HepG2 (cell line): ENCODE measurements around the gene FBXO24. TPM values are rescaled to one million over a fixed set of nuclear protein-coding genes. Genes with fewer than 3 reads are reported as not detected.

Experiments
- ATAC-seq: fragments of 200-7000 bp; cut with Tn5 transposase; 3 replicates; pipeline ENCODE4 v1.9.1; 2020; ENCODE audit warnings: mild to moderate bottlenecking, moderate library complexity
- BruUV-seq: library from RNA; stranded (reverse); fragments of 400-500 nt; replicated peaks from 2 replicates; lab custom pipeline; 2021; lab: Mats Ljungman, UMichigan
- CTCF ChIA-PET: fragments of 300-600 bp; formaldehyde crosslinking; extraction: SDS; loops from one replicate; lab custom pipeline; 2021; ENCODE audit warnings: low total read pairs, inconsistent platforms, low intra/inter-chr PET ratio; lab: Yijun Ruan, JAX
- POLR2A ChIA-PET: fragments of 350-600 bp; sonication (Branson Sonifier 250); formaldehyde crosslinking; loops from one replicate; lab custom pipeline; 2020; ENCODE audit warnings: antibody characterized with exemption, inconsistent platforms; lab: Yijun Ruan, JAX
- DNase-seq: peaks from one replicate; pipeline ENCODE4 v3.0.0-alpha.2; 2015; ENCODE audit warnings: low spot score
- FAIRE-seq: peaks from 3 replicates; lab custom pipeline; 2011; peaks lifted over from hg19 to GRCh38; lab: Jason Lieb, UNC
- H2AFZ ChIP-seq: one replicate; pipeline ENCODE4 v1.6.1; 2011; ENCODE audit warnings: low read length, inconsistent platforms
- H3K27ac ChIP-seq: fragments of 300-600 bp; 3 replicates; pipeline ENCODE4 v1.8.0; 2011; ENCODE audit warnings: mixed run types, mild to moderate bottlenecking, mixed read lengths, low read length, inconsistent platforms; ENCODE audit not compliant: insufficient read depth; ENCODE audit errors: extremely low read length
- H3K27me3 ChIP-seq, 2 experiments: fragments of 200-600 bp in 1 of 2; 2 replicates in 1 of 2; 3 replicates in 1 of 2; pipeline versions ENCODE4 v1.6.0 to v1.8.0; 2011; ENCODE audit warnings: low read length in 2 of 2, mild to moderate bottlenecking in 2 of 2, moderate library complexity in 2 of 2, inconsistent platforms in 1 of 2; ENCODE audit not compliant: insufficient read depth in 2 of 2, control insufficient read depth in 1 of 2
- H3K36me3 ChIP-seq, 2 experiments: fragments of 200-600 bp in 1 of 2; replicated peaks in 1 of 2; 2 replicates in 1 of 2; 3 replicates in 1 of 2; pipeline versions ENCODE4 v1.5.1 to v1.8.0; 2011; ENCODE audit warnings: low read length in 2 of 2, inconsistent platforms in 1 of 2; ENCODE audit not compliant: insufficient read depth in 2 of 2, control insufficient read depth in 1 of 2
- H3K4me1 ChIP-seq: 2 replicates; pipeline ENCODE4 v1.5.1; 2012; ENCODE audit warnings: low read length, inconsistent platforms; ENCODE audit not compliant: insufficient read depth
- H3K4me2 ChIP-seq: 2 replicates; pipeline ENCODE4 v1.6.0; 2011; ENCODE audit warnings: low read depth, low read length, inconsistent platforms
- H3K4me3 ChIP-seq, 3 experiments: fragments of 200-600 bp in 1 of 3; sonication (generic), shearing (Covaris generic) in 1 of 3; replicated peaks in 1 of 3; 2 replicates each; pipeline ENCODE4 v1.5.1; 2011 to 2016; ENCODE audit warnings: low read length in 3 of 3, inconsistent platforms in 2 of 3, low read depth in 2 of 3, mild to moderate bottlenecking in 2 of 3, control low read depth in 1 of 3, mixed read lengths in 1 of 3; ENCODE audit not compliant: insufficient read depth in 1 of 3
- H3K79me2 ChIP-seq: one replicate; pipeline ENCODE4 v1.6.1; 2011; ENCODE audit warnings: low read length, inconsistent platforms; ENCODE audit not compliant: insufficient read depth
- H3K9ac ChIP-seq: 2 replicates; pipeline ENCODE4 v1.6.0; 2011; ENCODE audit warnings: mild to moderate bottlenecking, low read depth, low read length, inconsistent platforms; ENCODE audit not compliant: insufficient read depth
- H3K9me3 ChIP-seq: 2 replicates; pipeline ENCODE4 v1.5.1; 2012; ENCODE audit warnings: mild to moderate bottlenecking, low read length
- H4K20me1 ChIP-seq: 2 replicates; pipeline ENCODE4 v1.6.0; 2011; ENCODE audit warnings: inconsistent platforms, mild to moderate bottlenecking, low read length, moderate library complexity; ENCODE audit not compliant: insufficient read depth
- CAMTA2 ChIP-seq: sonication (generic); formaldehyde crosslinking; IDR thresholded peaks from 2 replicates; pipeline ENCODE4 v1.4.0; 2020; ENCODE audit warnings: mild to moderate bottlenecking, missing genetic modification reagents, borderline replicate concordance
- CBX1 ChIP-seq: IDR thresholded peaks from one replicate; pipeline ENCODE4 v1.6.1; 2016; ENCODE audit warnings: antibody characterized with exemption, low read depth
- GMEB1 ChIP-seq: sonication (generic); formaldehyde crosslinking; IDR thresholded peaks from 2 replicates; pipeline ENCODE4 v1.5.1; 2020; ENCODE audit warnings: missing genetic modification reagents, mild to moderate bottlenecking, borderline replicate concordance
- HMG20B ChIP-seq: conservative IDR thresholded peaks from 2 replicates; pipeline ENCODE4 v1.6.1; 2016; ENCODE audit warnings: missing genetic modification reagents, missing compliant biosample characterization
- HOMEZ ChIP-seq: IDR thresholded peaks from 2 replicates; pipeline ENCODE4 v1.6.1; 2016; ENCODE audit warnings: low read depth
- HOXA3 ChIP-seq: sonication (generic); formaldehyde crosslinking; IDR thresholded peaks from 2 replicates; pipeline ENCODE4 v1.5.0; 2020; ENCODE audit warnings: missing genetic modification reagents
- HOXA9 ChIP-seq: sonication (generic); formaldehyde crosslinking; IDR thresholded peaks from 2 replicates; pipeline ENCODE4 v1.8.1; 2022; ENCODE audit warnings: missing genetic modification reagents, mild to moderate bottlenecking, moderate library complexity, borderline replicate concordance
- JUN ChIP-seq: sonication (generic); formaldehyde crosslinking; IDR thresholded peaks from 2 replicates; pipeline ENCODE4 v1.4.0; 2020; ENCODE audit warnings: mild to moderate bottlenecking, missing genetic modification reagents
- POGK ChIP-seq: sonication (generic); formaldehyde crosslinking; conservative IDR thresholded peaks from 2 replicates; pipeline ENCODE4 v1.8.0; 2022; ENCODE audit warnings: mild to moderate bottlenecking, moderate library complexity, missing genetic modification reagents
- PPARG ChIP-seq: conservative IDR thresholded peaks from 2 replicates; pipeline ENCODE4 v1.6.1; 2016; ENCODE audit warnings: missing biosample characterization, missing genetic modification reagents
- SAFB2 ChIP-seq: sonication (generic); formaldehyde crosslinking; IDR thresholded peaks from 2 replicates; pipeline ENCODE4 v1.5.1; 2020; ENCODE audit warnings: missing genetic modification reagents, low read depth, mild to moderate bottlenecking, borderline replicate concordance
- SNRNP70 ChIP-seq: fragments of 200-400 bp; formaldehyde crosslinking; IDR thresholded peaks from 2 replicates; pipeline ENCODE4 v1.6.1; 2017; ENCODE audit warnings: mild to moderate bottlenecking, low read depth, low read length, moderate library complexity
- SRY ChIP-seq: sonication (generic); formaldehyde crosslinking; IDR thresholded peaks from 2 replicates; pipeline ENCODE4 v1.8.0; 2022; ENCODE audit warnings: mild to moderate bottlenecking, missing genetic modification reagents
- TP53 ChIP-seq: sonication (generic); formaldehyde crosslinking; conservative IDR thresholded peaks from 2 replicates; pipeline ENCODE4 v1.4.0; 2020; ENCODE audit warnings: missing genetic modification reagents
- ZBTB34 ChIP-seq: sonication (generic); formaldehyde crosslinking; IDR thresholded peaks from 2 replicates; pipeline ENCODE4 v1.8.0; 2022; ENCODE audit warnings: mild to moderate bottlenecking, missing genetic modification reagents
- ZNF547 ChIP-seq: sonication (generic); formaldehyde crosslinking; IDR thresholded peaks from 2 replicates; pipeline ENCODE4 v1.5.1; 2020; ENCODE audit warnings: mild to moderate bottlenecking, missing genetic modification reagents
- ZNF672 ChIP-seq: sonication (generic); formaldehyde crosslinking; IDR thresholded peaks from 2 replicates; pipeline ENCODE4 v1.8.1; 2022; ENCODE audit warnings: missing genetic modification reagents
- ZSCAN20 ChIP-seq: sonication (generic); formaldehyde crosslinking; IDR thresholded peaks from 2 replicates; pipeline ENCODE4 v1.4.0; 2020; ENCODE audit warnings: missing genetic modification reagents, mild to moderate bottlenecking, borderline replicate concordance
- WGBS: methylation state at CpG from one replicate; pipeline ENCODE4 v1.1.6; 2017; ENCODE audit warnings: low lambda C conversion rate; 5-methylcytosine and 5-hydroxymethylcytosine counted together
- in situ Hi-C: cut with HindIII; loops from 2 replicates; pipeline ENCODE4 v1.10.0; 2017; ENCODE audit warnings: low pct_unique_long_range_greater_than_20kb; ENCODE audit not compliant: extremely low pct_ligation_motif_present
- intact Hi-C: fragments of 100-400 bp; cut with micrococcal nuclease; formaldehyde crosslinking; loops from one replicate; pipeline ENCODE4 v1.10.0; 2022; ENCODE audit not compliant: unreplicated experiment
- polyA plus RNA-seq, 8 experiments: library from polyadenylated mRNA; depleted of rRNA in 3 of 8; stranded (reverse) in 7 of 8; unstranded in 1 of 8; fragments of >200 nt; fragmentation: Illumina TruSeq in 4 of 8; extraction: Trizol in 4 of 8; gene quantifications; 2 replicates each; pipeline versions ENCODE4 v1.2.1 to v1.2.3, GENCODE V29; 2011 to 2016; ENCODE audit warnings: low read depth in 4 of 8, missing spikeins in 1 of 8, mixed read lengths in 1 of 8; ENCODE audit not compliant: insufficient read depth in 1 of 8
- total RNA-seq, 5 experiments: library from RNA; depleted of rRNA; stranded (reverse); fragments of >200 nt; fragmentation: Illumina TruSeq; extraction: Trizol; gene quantifications; 2 replicates each; pipeline ENCODE4 v1.2.3, GENCODE V29; 2016; ENCODE audit warnings: low read depth in 1 of 5

FBXO24 gene
- total and polyA plus RNA-seq, 2 of the 13 experiments (the other 11 are each of a cell fraction or from before 2014, with no cell fraction given) = 0.20 to 0.55 TPM

- in situ Hi-C loops = no loop called here
- ATAC-seq (no peak), FAIRE-seq (no peak), DNase-seq (no peak)
- BruUV-seq = no TSS peak
- Histone ChIP-seq H3K4me1 (peaks cover 37% of the 10 kb centered on the region), H3K4me2 (no peak overlapping the region), H3K27ac (no peak overlapping the region), H3K9ac (no peak overlapping the region), H3K9me3 (no peaks in the 10 kb centered on the region), H2AFZ (no peak overlapping the region), H3K36me3 (peaks cover 5 to 15% of the 10 kb centered on the region in 2 experiments; a peak in 1 of 5 replicates), H3K27me3 (no peaks in the 10 kb centered on the region), H3K4me3 (no peak overlapping the region), H4K20me1 (no peaks in the 10 kb centered on the region), H3K79me2 (no peaks in the 10 kb centered on the region)
- intact Hi-C loops = no loop called here
- CTCF ChIA-PET = interaction anchor here (1.3 kb wide), 1 partner anchor 14 kb away, joined by 4 read pairs; no protein-coding TSS in a partner anchor
- 94% methylated on average over 33 of the region's 44 CpGs for WGBS
- POLR2A ChIA-PET = no interaction called here
- no peak for TF ChIP-seq ZSCAN20 (CRISPR knock-in tag)
- no peak for TF ChIP-seq ZBTB34 (CRISPR knock-in tag)
- TF ChIP-seq HOMEZ (CRISPR knock-in tag) = no peak
- TF ChIP-seq PPARG (CRISPR knock-in tag) = no peak
- TF ChIP-seq POGK (CRISPR knock-in tag) = no peak
- TF ChIP-seq HMG20B = no peak
- TF ChIP-seq GMEB1 = no peak
- TF ChIP-seq SAFB2 (CRISPR knock-in tag) = no peak
- no peak for TF ChIP-seq ZNF547 (CRISPR knock-in tag)
- TF ChIP-seq CBX1 = no peak
- no peak for TF ChIP-seq JUN (CRISPR knock-in tag)
- TF ChIP-seq ZNF672 (CRISPR knock-in tag) = no peak
- no peak for TF ChIP-seq HOXA9
- no peak for TF ChIP-seq HOXA3 (CRISPR knock-in tag)
- no peak for TF ChIP-seq CAMTA2 (CRISPR knock-in tag)
- no peak for TF ChIP-seq TP53
- TF ChIP-seq SRY (CRISPR knock-in tag) = no peak
- TF ChIP-seq SNRNP70 = 0 out of 2 replicates have a peak, but pooled peaks have one; percentile 22
Measured at GRCh38 chr7:100574362-100575205, 11.5 kb upstream of the FBXO24 start.
